K562 (cell line): Measurements from ENCODE around the gene HK2. TPM values are rescaled to one million over a fixed set of nuclear protein-coding genes. Genes with fewer than 3 reads are reported as not detected.

Experiments used
- ATAC-seq: fragments of 200-7000 bp; cut with Tn5 transposase; 3 replicates; pipeline ENCODE4 v1.9.1; 2020; ENCODE audit warnings: moderate library complexity
- BruUV-seq: library from RNA; stranded (reverse); fragments of 400-500 nt; replicated peaks from 2 replicates; lab custom pipeline; 2021; lab: Mats Ljungman, UMichigan
- CTCF ChIA-PET: fragments of 300-600 bp; formaldehyde crosslinking; extraction: SDS; loops from one replicate; lab custom pipeline; 2021; ENCODE audit warnings: low intra/inter-chr PET ratio; lab: Yijun Ruan, JAX
- POLR2A ChIA-PET: fragments of 300-600, 350-650 bp; sonication (Branson Sonifier 250); formaldehyde crosslinking; extraction: SDS; loops from one replicate; lab custom pipeline; 2021; ENCODE audit warnings: antibody characterized with exemption, inconsistent platforms; lab: Yijun Ruan, JAX
- DNase-seq, 4 experiments: peaks; one replicate each; pipeline versions ENCODE4 v3.0.0 to v3.0.0-alpha.2; 2011 to 2018; ENCODE audit warnings: low spot score in 3 of 4, mixed read lengths in 3 of 4; ENCODE audit errors: extremely low read depth in 1 of 4
- FAIRE-seq: peaks from 2 replicates; lab custom pipeline; 2011; peaks lifted over from hg19 to GRCh38; lab: Jason Lieb, UNC
- H2AFZ ChIP-seq: 2 replicates; pipeline ENCODE4 v1.6.0; 2011; ENCODE audit warnings: low read depth, low read length, control low read depth, inconsistent platforms
- H3K27ac ChIP-seq: fragments of 200-600 bp; 3 replicates; pipeline ENCODE4 v1.8.0; 2011; ENCODE audit warnings: low read depth, mild to moderate bottlenecking, control low read depth, inconsistent platforms, low read length, moderate library complexity, mixed read lengths; ENCODE audit errors: extremely low read depth
- H3K27me3 ChIP-seq, 2 experiments: fragments of 300-600 bp in 1 of 2; 2 replicates in 1 of 2; 3 replicates in 1 of 2; pipeline versions ENCODE4 v1.6.0 to v1.8.0; 2011; ENCODE audit warnings: inconsistent platforms in 2 of 2, low read length in 2 of 2, mild to moderate bottlenecking in 1 of 2, mixed read lengths in 1 of 2, moderate library complexity in 1 of 2; ENCODE audit not compliant: control insufficient read depth in 2 of 2, insufficient read depth in 2 of 2
- H3K36me3 ChIP-seq: fragments of 300-600 bp; 3 replicates; pipeline ENCODE4 v1.8.0; 2011; ENCODE audit warnings: mild to moderate bottlenecking, low read length, inconsistent platforms; ENCODE audit not compliant: control insufficient read depth, insufficient read depth
- H3K4me1 ChIP-seq, 2 experiments: fragments of 200-600 bp in 1 of 2; replicated peaks in 1 of 2; 2 replicates in 1 of 2; 3 replicates in 1 of 2; pipeline versions ENCODE4 v1.5.1 to v1.8.0; 2011; ENCODE audit warnings: inconsistent platforms in 2 of 2, low read length in 2 of 2, mild to moderate bottlenecking in 1 of 2, mixed read lengths in 1 of 2, moderate library complexity in 1 of 2; ENCODE audit not compliant: control insufficient read depth in 2 of 2, insufficient read depth in 2 of 2
- H3K4me2 ChIP-seq: 2 replicates; pipeline ENCODE4 v1.6.1; 2011; ENCODE audit warnings: low read length, control low read depth, inconsistent platforms, mixed read lengths; ENCODE audit not compliant: insufficient read depth
- H3K4me3 ChIP-seq: fragments of 200-600 bp; sonication (generic), shearing (Covaris generic); 2 replicates; pipeline ENCODE4 v1.5.1; 2016; ENCODE audit warnings: control low read depth, inconsistent platforms
- H3K79me2 ChIP-seq: fragments of 200-600 bp; 3 replicates; pipeline ENCODE4 v1.8.0; 2011; ENCODE audit warnings: low read length, inconsistent platforms; ENCODE audit not compliant: control insufficient read depth, insufficient read depth
- H3K9ac ChIP-seq, 2 experiments: 2 replicates each; pipeline versions ENCODE4 v1.6.0 to v1.6.1; 2011; ENCODE audit warnings: low read depth in 2 of 2, low read length in 2 of 2, control low read depth in 1 of 2, inconsistent platforms in 1 of 2, mild to moderate bottlenecking in 1 of 2, mixed read lengths in 1 of 2; ENCODE audit not compliant: insufficient read depth in 1 of 2
- H3K9me1 ChIP-seq: one replicate; pipeline ENCODE4 v1.6.0; 2011; ENCODE audit warnings: inconsistent platforms, mild to moderate bottlenecking, low read length, moderate library complexity; ENCODE audit not compliant: control insufficient read depth, insufficient read depth
- H3K9me3 ChIP-seq: replicated peaks from 2 replicates; pipeline ENCODE4 v1.5.1; 2011; ENCODE audit warnings: low read depth, low read length, inconsistent platforms; ENCODE audit not compliant: control insufficient read depth, insufficient read depth
- H4K20me1 ChIP-seq: replicated peaks from 2 replicates; pipeline ENCODE4 v1.6.1; 2011; ENCODE audit warnings: low read length, inconsistent platforms, mixed read lengths; ENCODE audit not compliant: control insufficient read depth, insufficient read depth
- HDAC6 ChIP-seq: IDR thresholded peaks from 2 replicates; pipeline ENCODE4 v1.6.1; 2012; ENCODE audit warnings: low read depth, mild to moderate bottlenecking, control low read depth, inconsistent platforms, low read length, moderate library complexity
- JUNB ChIP-seq: fragments of 450-650 bp; formaldehyde crosslinking; conservative IDR thresholded peaks from 2 replicates; pipeline ENCODE4 v1.4.0; 2020; ENCODE audit warnings: mild to moderate bottlenecking
- KDM2B ChIP-seq: fragments of 250-450 bp; sonication (Bioruptor Pico); IDR thresholded peaks from 2 replicates; pipeline ENCODE4 v1.8.0; 2021; ENCODE audit warnings: mild to moderate bottlenecking, moderate library complexity
- PTTG1 ChIP-seq: fragments of 450-650 bp; IDR thresholded peaks from 2 replicates; pipeline ENCODE4 v1.6.1; 2016; ENCODE audit warnings: low read depth, mild to moderate bottlenecking, missing genetic modification characterization, missing compliant biosample characterization
- RBM39 ChIP-seq: fragments of 200-400 bp; formaldehyde crosslinking; optimal IDR thresholded peaks from 2 replicates; pipeline ENCODE3; 2018; ENCODE audit warnings: low read depth, low read length
- RERE ChIP-seq: sonication (generic); formaldehyde crosslinking; IDR thresholded peaks from 2 replicates; pipeline ENCODE4 v1.8.0; 2023; ENCODE audit warnings: missing genetic modification reagents, mild to moderate bottlenecking, borderline replicate concordance
- SRSF3 ChIP-seq: fragments of 200-400 bp; formaldehyde crosslinking; IDR thresholded peaks from 2 replicates; pipeline ENCODE4 v1.6.1; 2016; ENCODE audit warnings: mild to moderate bottlenecking, low read length, moderate library complexity; ENCODE audit not compliant: insufficient read depth
- TEAD1 ChIP-seq, 2 experiments: fragments of 450-650 bp in 1 of 2; sonication (generic) in 1 of 2; formaldehyde crosslinking; IDR thresholded peaks; 2 replicates each; pipeline versions ENCODE4 v1.4.0 to v1.8.0; 2020 to 2022; ENCODE audit warnings: mild to moderate bottlenecking in 2 of 2, missing genetic modification reagents in 1 of 2
- THRB ChIP-seq: fragments of 450-650 bp; formaldehyde crosslinking; conservative IDR thresholded peaks from 2 replicates; pipeline ENCODE4 v1.4.0; 2022; ENCODE audit warnings: mild to moderate bottlenecking, missing genetic modification characterization
- TRIM25 ChIP-seq: fragments of 450-650 bp; IDR thresholded peaks from 2 replicates; pipeline ENCODE4 v1.7.0; 2016; ENCODE audit warnings: borderline replicate concordance
- WGBS: fragments of 100-300 bp; shearing (Covaris generic); methylation state at CpG from one replicate; pipeline ENCODE4 v1.1.6; 2016; ENCODE audit warnings: low coverage, mixed read lengths; ENCODE audit not compliant: insufficient coverage; ENCODE audit errors: missing lambda C conversion rate; 5-methylcytosine and 5-hydroxymethylcytosine counted together
- in situ Hi-C: fragments of 300-500 bp; cut with MboI; formaldehyde crosslinking; loops from 4 replicates; pipeline ENCODE4 v1.15.0; 2018; ENCODE audit warnings: inconsistent platforms, mixed read lengths
- intact Hi-C: fragments of 100-400 bp; cut with micrococcal nuclease; formaldehyde crosslinking; loops from 2 replicates; pipeline ENCODE4 v1.14.2; 2022
- polyA plus RNA-seq, 8 experiments: library from polyadenylated mRNA; depleted of rRNA in 4 of 8; stranded (reverse) in 5 of 8; unstranded in 3 of 8; fragments of >200 nt; fragmentation: Nextera tagmentation in 2 of 8; fragmentation: Illumina TruSeq in 1 of 8; extraction: Ambion mirVana in 2 of 8; extraction: Trizol in 1 of 8; gene quantifications; 2 replicates each; pipeline versions ENCODE4 v1.2.1 to v1.2.3, GENCODE V29; 2011 to 2014; ENCODE audit warnings: inconsistent platforms in 1 of 8, missing spikeins in 1 of 8
- total RNA-seq, 7 experiments: library from RNA; depleted of rRNA in 6 of 7; stranded (reverse); fragments of >200 nt in 6 of 7; fragmentation: Illumina TruSeq in 2 of 7; extraction: Trizol in 2 of 7; gene quantifications; 2 replicates each; pipeline versions ENCODE4 v1.2.1 to v1.2.3, GENCODE V29; 2011 to 2021; ENCODE audit warnings: low replicate concordance in 1 of 7

Gene HK2
- total and polyA plus RNA-seq, 9 of the 15 experiments (the other 6 are each of a cell fraction or from before 2014, with no cell fraction given), result 4.7 to 56.0 (median 19.9) TPM

- H3K36me3 ChIP-seq, result peaks cover 58% of the 10 kb centered on the region
- no peak for TF ChIP-seq PTTG1 (tag)
- TF ChIP-seq HDAC6, result no peak
- no peak for TF ChIP-seq RBM39
- TF ChIP-seq RERE (CRISPR knock-in tag), result no peak
- no peak for TF ChIP-seq TRIM25
- no peak for TF ChIP-seq KDM2B (CRISPR knock-in tag)
- no peak for TF ChIP-seq THRB (CRISPR knock-in tag)
- no peak for TF ChIP-seq JUNB (CRISPR knock-in tag)
- no peak for TF ChIP-seq SRSF3
- no peak for TF ChIP-seq TEAD1 (CRISPR knock-in tag; IDR thresholded peaks at IDR 0.05)
These were observed 29.9 kb downstream of the HK2 start for GRCh38 chr2:74863802-74864248.

More at GRCh38 chr2:74863802-74864248, 29.9 kb downstream of the HK2 start:
- ATAC-seq (no peak), FAIRE-seq (no peak), DNase-seq (no peak)
- ChIA-PET CTCF (no interaction called here), POLR2A (no interaction called here)
- H3K9ac ChIP-seq, result no peak overlapping the region
- H3K4me2 ChIP-seq, result no peak overlapping the region
- 91% methylated on average over 3 of the region's 3 CpGs for WGBS
- no peaks in the 10 kb centered on the region for H3K9me3 ChIP-seq
- H2AFZ ChIP-seq, result no peak overlapping the region
- no peaks in the 10 kb centered on the region for H3K9me1 ChIP-seq
- H3K4me3 ChIP-seq, result no peak overlapping the region
- no peaks in the 10 kb centered on the region for H3K27me3 ChIP-seq
- H4K20me1 ChIP-seq, result peaks cover 52% of the 10 kb centered on the region
- H3K79me2 ChIP-seq, result peaks cover 61% of the 10 kb centered on the region
- in situ Hi-C loops (no loop called here), intact Hi-C loops (no loop called here)
- H3K27ac ChIP-seq, result no peak overlapping the region
- BruUV-seq, result no TSS peak
- H3K4me1 ChIP-seq, result peaks cover 7 to 18% of the 10 kb centered on the region in 2 experiments; a peak in 4 of 5 replicates
